GM19023 (cell line): ENCODE measurements around the gene FERMT2.

ENCODE experiments used
- ATAC-seq: cut with Tn5 transposase; IDR thresholded peaks from one replicate; pipeline ENCODE4 v1.9.1; 2021; ENCODE audit warnings: mild to moderate bottlenecking, moderate library complexity; ENCODE audit not compliant: unreplicated experiment

FERMT2 gene

GRCh38 chr14:52950898-52951680 is at the start of gene FERMT2:
TSS of gene FERMT2 (minus strand) at chr14:52951050. CDS start at chr14:52950568, 482 bp downstream.
- peak; percentile 60 for ATAC-seq

- ATAC-seq, result no peak
Measured at GRCh38 chr14:52998376-52999015, 47.6 kb upstream of the FERMT2 start.

- ATAC-seq, result no peak
Measured at GRCh38 chr14:52996493-52996892, 45.6 kb upstream of the FERMT2 start.

GRCh38 chr14:52995998-52996397 is 45.1 kb upstream of the FERMT2 start:
- ATAC-seq, result no peak

- ATAC-seq, result no peak
Measured at GRCh38 chr14:52992236-52992870, 41.5 kb upstream of the FERMT2 start.

GRCh38 chr14:52988139-52988538 is 37.3 kb upstream of the FERMT2 start:
- no peak for ATAC-seq

GRCh38 chr14:52987514-52987913 is 36.7 kb upstream of the FERMT2 start:
- ATAC-seq, result no peak

- ATAC-seq, result no peak
Measured at GRCh38 chr14:52987042-52987441, 36.2 kb upstream of the FERMT2 start.

- no peak for ATAC-seq
Measured at GRCh38 chr14:52977798-52978197, 26.9 kb upstream of the FERMT2 start.

GRCh38 chr14:52974406-52974805 is 23.6 kb upstream of the FERMT2 start:
- ATAC-seq, result no peak

GRCh38 chr14:52961060-52961639 is 10.3 kb upstream of the FERMT2 start:
- peak; percentile 62 for ATAC-seq

- ATAC-seq, result no peak
Measured at GRCh38 chr14:52960627-52961026, 9.8 kb upstream of the FERMT2 start.

GRCh38 chr14:52954346-52955214 is 3.7 kb upstream of the FERMT2 start:
- no peak for ATAC-seq

- ATAC-seq, result no peak
Measured at GRCh38 chr14:52951681-52952554, 1.1 kb upstream of the FERMT2 start.

- ATAC-seq, result peak; percentile 35
Measured at GRCh38 chr14:52950410-52950897, 396 bp downstream of the FERMT2 start.

GRCh38 chr14:52949711-52950409 is 990 bp downstream of the FERMT2 start:
- ATAC-seq, result no peak

GRCh38 chr14:52949249-52949648 is 1.6 kb downstream of the FERMT2 start:
- no peak for ATAC-seq

GRCh38 chr14:52948836-52949235 is 2.0 kb downstream of the FERMT2 start:
- ATAC-seq, result no peak

GRCh38 chr14:52948039-52948438 is 2.8 kb downstream of the FERMT2 start:
- no peak for ATAC-seq
